Ramos (cell line): ENCODE measurements around the gene GTSF1L.

Experiments used
- in situ Hi-C: fragments of 300-500 bp; cut with MboI; formaldehyde crosslinking; loops from one replicate; pipeline ENCODE4 v1.14.3; 2022; ENCODE audit warnings: low sequenced_read_pairs; ENCODE audit not compliant: unreplicated experiment

Gene GTSF1L

GRCh38 chr20:43748274-43748673, 21.5 kb upstream of the GTSF1L start:
- in situ Hi-C loops = no loop called here

- in situ Hi-C loops = no loop called here
These were observed 19.7 kb upstream of the GTSF1L start for GRCh38 chr20:43746344-43747137.

GRCh38 chr20:43744966-43745730, 18.3 kb upstream of the GTSF1L start:
- in situ Hi-C loops = no loop called here

- in situ Hi-C loops = no loop called here
These were observed 17.4 kb upstream of the GTSF1L start for GRCh38 chr20:43744151-43744611.

- in situ Hi-C loops = no loop called here
These were observed 13.8 kb upstream of the GTSF1L start for GRCh38 chr20:43740642-43741041.

- in situ Hi-C loops = no loop called here
These were observed 12.4 kb upstream of the GTSF1L start for GRCh38 chr20:43739148-43739749.

- in situ Hi-C loops = no loop called here
These were observed 11.1 kb upstream of the GTSF1L start for GRCh38 chr20:43737925-43738324.

- in situ Hi-C loops = no loop called here
These were observed 9.9 kb upstream of the GTSF1L start for GRCh38 chr20:43736588-43737158.

- in situ Hi-C loops = no loop called here
These were observed 5.1 kb upstream of the GTSF1L start for GRCh38 chr20:43731927-43732326.

- in situ Hi-C loops = no loop called here
These were observed 4.7 kb upstream of the GTSF1L start for GRCh38 chr20:43731469-43731868.

- in situ Hi-C loops = no loop called here
These were observed 2.0 kb upstream of the GTSF1L start for GRCh38 chr20:43728686-43729255.

GRCh38 chr20:43727980-43728590, 1.3 kb upstream of the GTSF1L start:
- in situ Hi-C loops = no loop called here

- in situ Hi-C loops = no loop called here
These were observed 469 bp downstream of the GTSF1L start for GRCh38 chr20:43726333-43726732.

GRCh38 chr20:43725666-43726065, 1.1 kb downstream of the GTSF1L start:
- in situ Hi-C loops = no loop called here

GRCh38 chr20:43724383-43724782, 2.4 kb downstream of the GTSF1L start:
- in situ Hi-C loops = no loop called here

- in situ Hi-C loops = no loop called here
These were observed 3.1 kb downstream of the GTSF1L start for GRCh38 chr20:43723735-43724134.

- in situ Hi-C loops = no loop called here
These were observed 3.6 kb downstream of the GTSF1L start for GRCh38 chr20:43723186-43723585.

- in situ Hi-C loops = no loop called here
These were observed 4.7 kb downstream of the GTSF1L start for GRCh38 chr20:43722153-43722505.

GRCh38 chr20:43721429-43722152, 5.2 kb downstream of the GTSF1L start:
- in situ Hi-C loops = no loop called here

- in situ Hi-C loops = no loop called here
These were observed 5.7 kb downstream of the GTSF1L start for GRCh38 chr20:43721097-43721428.
